Measurements from ENCODE around the gene AP2B1.

Gene AP2B1

DNA sequence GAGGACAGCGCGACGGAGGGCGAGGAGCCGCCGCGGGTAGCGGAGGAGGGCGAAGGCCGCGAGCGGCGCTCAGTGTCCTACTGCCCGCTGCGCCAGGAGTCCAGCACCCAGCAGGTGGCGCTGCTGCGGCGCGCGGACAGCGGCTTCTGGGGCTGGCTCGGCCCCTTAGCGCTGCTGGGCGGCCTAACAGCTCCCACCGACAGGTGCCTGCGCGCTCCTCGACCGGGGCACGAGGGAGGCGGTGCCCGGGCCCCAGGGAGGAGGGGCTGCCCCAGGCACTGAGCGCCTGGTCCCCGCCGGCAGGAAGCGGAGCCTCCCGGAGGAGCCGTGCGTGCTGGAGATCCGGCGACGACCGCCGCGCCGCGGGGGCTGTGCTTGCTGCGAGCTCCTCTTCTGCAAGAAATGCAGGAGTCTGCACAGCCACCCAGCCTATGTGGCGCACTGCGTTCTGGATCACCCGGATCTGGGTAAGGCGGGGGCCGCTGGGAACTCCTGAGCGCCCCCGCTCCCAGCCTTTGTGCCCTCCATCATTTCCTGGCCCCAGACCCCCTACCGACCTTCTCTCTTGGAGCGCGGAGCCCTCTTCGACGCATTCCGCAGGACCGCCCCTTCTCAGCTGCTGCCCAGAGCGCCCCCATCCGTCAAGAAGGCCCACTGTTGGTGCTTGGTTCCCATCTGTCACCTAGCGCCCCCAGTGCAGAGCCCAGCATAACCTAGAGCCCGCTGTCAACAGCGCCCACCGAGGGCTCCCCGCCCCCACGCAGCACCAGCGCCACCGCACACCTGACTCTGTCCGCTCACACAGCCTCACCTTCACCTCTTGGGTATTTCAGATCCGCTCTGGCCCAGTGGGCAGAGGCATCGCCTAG lies 177.2 kb downstream of the AP2B1 start:
- in situ Hi-C loops (cut with HindIII; ENCODE audit: low sequenced_read_pairs) = no loop called here

DNA sequence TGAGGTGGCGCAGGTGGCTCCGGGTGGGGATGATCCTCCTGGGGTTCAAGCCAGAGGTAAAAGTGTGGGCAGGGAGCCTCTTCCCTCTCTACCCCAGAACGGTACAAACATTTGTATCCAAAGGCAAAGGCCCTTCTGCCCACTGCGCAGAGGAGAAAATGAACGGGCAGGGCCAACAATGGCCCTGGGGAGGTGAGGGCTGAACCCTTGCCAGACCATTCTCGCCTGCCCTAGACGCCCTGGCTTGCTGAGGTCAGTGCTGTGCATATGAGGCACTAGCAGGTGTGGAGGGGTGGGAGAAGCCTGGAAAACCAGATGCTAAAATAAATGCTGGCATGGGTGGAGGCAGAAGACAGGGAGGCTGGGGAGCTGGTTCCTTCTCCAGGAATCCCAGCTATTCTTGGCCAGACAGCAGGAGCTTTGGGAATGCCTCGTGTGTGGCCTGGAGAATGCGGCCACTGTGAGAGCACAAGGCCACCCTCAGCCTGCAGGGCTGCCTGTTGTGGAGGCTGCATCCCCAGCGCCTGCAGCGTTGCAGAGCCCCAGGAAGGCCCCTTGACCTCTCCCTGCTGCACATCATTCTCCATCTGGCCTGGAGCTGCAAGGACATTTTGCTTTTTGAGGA lies 178.1 kb downstream of the AP2B1 start:
- in situ Hi-C loops (cut with HindIII; ENCODE audit: low sequenced_read_pairs) = no loop called here

DNA sequence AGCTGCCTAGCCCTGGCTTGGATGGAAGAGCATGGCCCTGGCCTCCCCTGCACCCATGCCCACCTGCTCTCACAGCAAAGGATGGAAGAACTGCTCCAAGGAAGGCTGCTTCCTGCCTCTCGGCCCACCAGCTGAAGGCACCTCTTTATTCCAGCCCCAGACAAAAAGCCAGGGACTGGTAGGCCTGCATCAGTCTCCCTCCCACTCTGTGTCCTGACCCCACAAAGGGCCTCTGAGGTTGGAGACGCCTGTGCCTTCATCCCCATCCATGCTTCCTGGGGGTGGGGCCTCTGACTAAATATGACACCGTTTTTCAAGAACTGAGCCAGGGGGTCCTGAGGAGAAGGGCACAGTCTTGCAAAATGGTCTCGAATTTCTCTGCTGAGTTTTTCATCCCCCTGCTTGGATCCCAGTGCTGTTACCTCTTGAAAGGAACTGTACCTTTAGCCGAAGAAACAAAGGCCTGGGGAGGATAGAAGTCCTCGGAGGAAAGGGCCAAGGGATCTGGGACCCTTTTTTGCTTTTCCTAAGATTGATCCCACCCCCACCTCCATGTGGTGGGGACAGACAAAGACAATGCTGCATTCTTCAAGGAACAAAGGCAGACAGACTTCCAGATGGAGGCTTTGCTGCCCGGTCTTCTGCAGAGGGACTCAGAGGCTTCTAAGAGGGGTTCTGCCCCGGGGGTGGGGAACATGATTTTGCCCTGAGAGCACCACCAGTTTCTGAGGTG lies 178.8 kb downstream of the AP2B1 start:
- in situ Hi-C loops (cut with HindIII; ENCODE audit: low sequenced_read_pairs) = no loop called here

DNA sequence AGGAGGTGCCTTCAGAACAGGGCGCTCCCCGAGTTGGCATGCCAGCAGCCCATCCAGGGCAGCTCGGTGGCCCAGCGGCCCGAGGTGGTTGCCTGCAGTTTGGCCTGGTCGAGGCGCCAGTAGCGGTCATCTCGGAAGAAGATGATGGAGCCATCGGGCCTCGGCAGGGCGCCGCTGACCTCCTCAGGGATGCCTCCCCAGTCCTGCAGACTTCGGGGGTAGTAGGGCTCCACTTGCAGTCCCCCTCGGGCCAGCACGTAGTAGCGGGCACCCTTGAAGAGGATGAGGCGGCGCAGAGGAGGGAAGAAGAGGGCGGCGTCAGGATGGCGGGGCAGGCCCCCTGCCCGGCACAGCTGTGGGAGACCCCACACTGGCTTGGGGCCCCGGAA lies 179.4 kb downstream of the AP2B1 start:
- in situ Hi-C loops (cut with HindIII; ENCODE audit: low sequenced_read_pairs) = no loop called here

DNA sequence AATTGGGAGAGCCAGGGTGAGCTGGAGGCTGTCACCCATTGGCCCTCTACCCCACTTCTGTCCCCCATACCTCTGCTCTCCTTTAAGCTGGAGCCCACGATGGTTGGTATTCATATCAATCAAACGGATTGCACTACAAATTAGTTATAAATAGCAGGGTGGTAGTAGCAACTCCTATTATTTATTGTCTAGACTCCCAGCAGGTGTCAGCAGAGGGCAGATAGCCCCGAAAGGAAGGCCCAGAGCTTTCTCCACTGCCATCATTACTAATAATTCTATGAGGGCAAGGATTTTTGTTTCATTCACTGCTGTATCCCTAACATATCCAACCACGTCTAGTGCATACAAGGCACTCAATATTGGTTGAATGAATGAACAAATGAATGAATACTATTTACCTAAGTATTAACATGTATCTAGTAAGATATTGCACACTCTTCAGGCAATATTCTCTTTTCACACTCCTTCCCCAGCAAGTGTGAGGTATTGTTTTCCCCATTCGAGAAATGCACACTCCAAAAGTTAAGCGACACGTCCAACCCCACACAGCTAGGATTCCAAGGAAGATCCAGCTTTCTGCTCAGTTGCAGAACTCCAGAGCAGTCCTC lies 179.9 kb downstream of the AP2B1 start:
- in situ Hi-C loops (cut with HindIII; ENCODE audit: low sequenced_read_pairs) = no loop called here

DNA sequence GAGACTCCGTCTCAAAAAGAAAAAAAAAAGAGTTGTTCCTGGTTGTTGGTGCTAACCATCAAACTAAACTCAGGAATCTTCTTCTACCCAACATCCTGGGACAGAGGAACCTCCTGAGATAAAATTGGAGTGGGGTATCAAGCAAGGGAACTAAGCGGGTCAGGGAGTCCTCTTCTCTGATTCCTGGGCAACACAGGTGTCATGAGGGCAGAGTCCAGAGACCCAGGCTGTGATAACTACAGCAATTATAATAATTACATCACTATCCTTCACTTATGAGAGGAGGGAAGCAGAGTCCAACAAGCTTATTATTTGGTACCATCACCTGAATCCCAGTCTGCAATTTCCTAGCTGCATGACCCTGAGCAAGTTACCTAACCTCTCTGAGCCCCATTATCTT lies 181.7 kb downstream of the AP2B1 start:
- in situ Hi-C loops (cut with HindIII; ENCODE audit: low sequenced_read_pairs) = no loop called here

DNA sequence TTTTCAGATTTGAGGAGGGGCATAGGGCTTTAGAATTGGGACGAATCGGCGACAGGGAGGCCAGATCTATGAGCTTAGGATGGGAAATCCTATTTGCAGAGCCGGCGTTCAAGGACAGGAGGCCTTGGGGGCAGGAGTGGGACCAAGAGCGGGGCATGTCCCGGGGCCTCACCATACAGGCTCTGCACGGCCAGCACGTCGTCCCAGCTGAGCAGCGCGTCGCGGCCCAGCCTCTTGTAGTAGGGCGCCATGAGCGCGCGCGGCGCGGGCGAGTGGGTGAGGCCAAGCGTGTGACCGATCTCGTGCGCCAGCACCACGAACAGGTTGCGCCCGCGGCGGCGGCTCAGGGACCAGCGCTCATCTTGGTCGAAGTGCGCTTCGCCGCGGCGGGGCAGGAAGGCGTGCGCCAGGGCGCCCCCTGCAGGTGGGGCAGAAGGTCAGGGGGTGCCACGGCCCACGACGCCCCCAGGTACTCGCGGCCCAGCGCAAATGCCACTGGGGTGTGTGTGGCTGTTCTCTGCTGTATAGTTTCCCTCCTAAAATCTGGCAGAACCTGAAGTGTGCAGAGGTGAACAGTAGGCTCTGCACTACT lies 182.9 kb downstream of the AP2B1 start:
- in situ Hi-C loops (cut with HindIII; ENCODE audit: low sequenced_read_pairs) = no loop called here

DNA sequence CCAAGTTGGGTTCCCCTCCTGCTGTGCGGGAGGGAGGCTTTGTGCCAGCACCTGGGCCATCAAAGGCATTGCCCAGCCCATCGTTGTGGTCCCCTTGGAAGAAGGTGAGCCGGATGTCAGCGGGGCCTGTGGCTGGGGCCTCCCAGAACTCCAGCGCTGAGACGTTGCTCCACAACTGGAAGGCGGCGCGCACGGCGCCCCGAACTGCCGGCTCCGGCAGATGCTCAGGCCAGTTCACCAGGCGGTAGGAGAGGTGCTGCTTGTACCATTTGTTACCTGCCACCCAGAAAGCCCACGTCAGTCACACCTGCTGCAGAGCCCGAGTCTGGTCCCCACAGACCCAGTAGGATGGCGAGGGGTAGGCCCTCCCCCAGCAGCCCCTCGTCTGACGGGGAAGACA lies 186.0 kb downstream of the AP2B1 start:
- in situ Hi-C loops (cut with HindIII; ENCODE audit: low sequenced_read_pairs) = no loop called here

DNA sequence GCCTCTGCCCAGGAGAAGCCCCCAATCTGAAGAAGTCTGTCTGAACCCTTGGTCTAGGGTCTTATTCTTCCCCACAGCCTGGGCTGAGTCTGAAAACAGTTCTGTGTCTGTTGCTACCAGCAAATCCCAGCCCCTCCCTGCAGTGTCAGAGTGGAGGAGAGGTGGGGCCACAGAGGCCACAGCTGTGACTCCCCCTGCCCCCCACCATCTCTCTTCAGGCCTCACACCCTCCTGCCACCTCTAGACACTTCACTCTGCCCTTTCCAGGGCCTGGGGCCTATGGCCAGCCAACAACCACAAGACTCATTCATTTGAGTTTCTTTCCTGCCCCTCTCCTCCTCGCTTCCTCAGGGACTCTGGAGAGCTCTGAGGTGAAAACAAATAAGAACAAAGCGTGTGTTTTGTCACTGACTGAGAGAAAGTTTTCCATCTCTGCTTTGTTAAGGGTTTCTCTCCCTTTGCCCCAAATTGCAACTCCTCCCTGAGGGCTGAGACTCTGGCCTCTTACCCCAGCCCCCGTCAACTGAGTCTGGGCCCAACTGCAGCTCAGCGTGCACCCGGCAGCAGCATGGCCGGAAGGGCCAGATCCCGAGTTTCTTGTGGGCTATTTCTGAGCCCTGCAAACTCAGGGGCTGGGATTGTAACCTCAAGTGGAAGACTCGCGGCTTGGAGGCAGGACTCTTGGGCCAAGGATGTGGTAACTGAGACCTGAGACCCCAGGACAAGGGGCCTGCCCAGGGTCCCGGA lies 186.7 kb downstream of the AP2B1 start:
- in situ Hi-C loops (cut with HindIII; ENCODE audit: low sequenced_read_pairs) = no loop called here

DNA sequence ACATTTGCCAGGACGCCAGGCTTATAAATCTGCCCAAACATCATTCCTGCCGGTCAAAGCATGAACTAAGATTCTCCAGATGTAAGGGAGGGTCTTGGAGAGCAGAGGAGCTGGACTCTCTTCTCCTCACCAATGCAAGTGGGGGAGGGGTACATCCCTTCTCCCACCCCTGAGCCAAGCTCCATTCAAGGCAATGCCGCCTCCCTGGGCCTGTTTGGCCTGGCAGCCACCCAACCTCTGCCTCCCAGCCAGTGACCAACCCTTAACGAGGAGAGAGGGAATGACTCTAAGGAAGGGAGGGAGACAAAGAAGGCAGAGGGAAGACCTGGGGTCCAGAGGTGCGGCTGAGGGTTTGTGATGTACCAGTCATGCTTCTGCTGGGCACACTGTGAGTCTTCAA lies 187.4 kb downstream of the AP2B1 start:
- in situ Hi-C loops (cut with HindIII; ENCODE audit: low sequenced_read_pairs) = no loop called here

DNA sequence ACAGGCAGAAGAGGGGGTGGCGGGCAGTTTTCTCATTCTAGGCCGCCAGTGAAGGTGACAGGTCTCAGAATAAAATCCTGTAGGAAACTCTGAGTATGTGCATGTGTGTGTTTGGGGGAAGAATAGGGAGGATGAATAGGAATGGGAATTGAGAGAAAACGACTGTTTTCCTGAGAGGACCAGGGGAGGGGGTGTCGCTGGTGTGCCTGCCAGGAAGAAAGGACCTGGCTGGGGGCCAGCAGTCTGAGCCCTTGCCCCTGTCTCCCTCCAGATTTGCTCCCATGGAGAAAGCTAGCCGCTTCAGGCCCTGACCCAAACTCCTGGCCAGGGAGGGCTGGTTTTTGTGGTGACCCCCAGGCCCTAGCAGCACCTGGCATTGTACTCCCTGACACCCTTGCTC lies 187.9 kb downstream of the AP2B1 start:
- in situ Hi-C loops (cut with HindIII; ENCODE audit: low sequenced_read_pairs) = no loop called here

DNA sequence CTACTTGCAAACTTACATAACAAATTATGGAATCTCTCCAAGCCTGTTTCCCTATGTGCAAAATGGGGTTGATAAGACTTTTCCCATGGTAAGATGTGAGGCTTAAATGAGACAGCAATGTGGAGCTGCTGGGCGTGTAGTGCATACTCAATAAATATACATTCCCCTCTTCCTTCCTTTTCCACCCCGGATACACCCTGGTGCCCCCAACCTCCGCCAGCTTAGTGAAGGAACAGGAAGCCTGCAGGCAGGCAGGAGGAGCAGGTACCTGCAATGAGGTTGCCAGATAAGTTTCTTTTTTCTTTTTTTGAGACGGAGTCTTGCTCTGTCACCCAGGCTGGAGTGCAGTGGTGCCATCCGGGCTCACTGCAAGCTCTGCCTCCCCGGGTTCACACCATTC lies 188.5 kb downstream of the AP2B1 start:
- in situ Hi-C loops (cut with HindIII; ENCODE audit: low sequenced_read_pairs) = no loop called here

Measured in endothelial cell of hepatic sinusoid (primary cell).